K562 (cell line): ENCODE measurements around the gene LRRC4. TPM values are rescaled to one million over a fixed set of nuclear protein-coding genes. Genes with fewer than 3 reads are reported as not detected.

Experiments
- ADNP ChIP-seq: fragments of 200-800 bp; sonication (Bioruptor generic); IDR thresholded peaks from 2 replicates; pipeline ENCODE4 v1.6.1; 2016; ENCODE audit warnings: missing genetic modification characterization, missing compliant biosample characterization
- KAT7 ChIP-seq: sonication (generic); formaldehyde crosslinking; IDR thresholded peaks from 2 replicates; pipeline ENCODE4 v1.8.0; 2022; ENCODE audit warnings: missing genetic modification reagents, mild to moderate bottlenecking, borderline replicate concordance
- MYC ChIP-seq, 2 experiments: fragments of 250-450 bp in 1 of 2; sonication (Bioruptor Pico) in 1 of 2; IDR thresholded peaks; 2 replicates each; pipeline versions ENCODE4 v1.5.1 to v1.6.1; 2012 to 2021; ENCODE audit warnings: low read depth in 2 of 2, borderline replicate concordance in 1 of 2, improper control_type of control experiment in 1 of 2, low read length in 1 of 2, mild to moderate bottlenecking in 1 of 2, moderate library complexity in 1 of 2
- ZBTB11 ChIP-seq, 3 experiments: fragments of 200-800 bp in 1 of 3; fragments of 250-450 bp in 1 of 3; fragments of 450-650 bp in 1 of 3; sonication (Bioruptor Pico) in 1 of 3; sonication (Bioruptor generic) in 1 of 3; formaldehyde crosslinking in 1 of 3; IDR thresholded peaks; 2 replicates each; pipeline versions ENCODE4 v1.6.1 to v1.8.0; 2016 to 2022; ENCODE audit warnings: mild to moderate bottlenecking in 2 of 3, missing genetic modification characterization in 2 of 3, missing compliant biosample characterization in 1 of 3, moderate library complexity in 1 of 3
- polyA plus RNA-seq, 8 experiments: library from polyadenylated mRNA; depleted of rRNA in 4 of 8; stranded (reverse) in 5 of 8; unstranded in 3 of 8; fragments of >200 nt; fragmentation: Nextera tagmentation in 2 of 8; fragmentation: Illumina TruSeq in 1 of 8; extraction: Ambion mirVana in 2 of 8; extraction: Trizol in 1 of 8; gene quantifications; 2 replicates each; pipeline versions ENCODE4 v1.2.1 to v1.2.3, GENCODE V29; 2011 to 2014; ENCODE audit warnings: inconsistent platforms in 1 of 8, missing spikeins in 1 of 8
- total RNA-seq, 7 experiments: library from RNA; depleted of rRNA in 6 of 7; stranded (reverse); fragments of >200 nt in 6 of 7; fragmentation: Illumina TruSeq in 2 of 7; extraction: Trizol in 2 of 7; gene quantifications; 2 replicates each; pipeline versions ENCODE4 v1.2.1 to v1.2.3, GENCODE V29; 2011 to 2021; ENCODE audit warnings: low replicate concordance in 1 of 7

Gene LRRC4
- total and polyA plus RNA-seq, 9 of the 15 experiments (the other 6 are each of a cell fraction or from before 2014, with no cell fraction given), result 0.04 to 0.11 TPM; not detected in 7

- TF ChIP-seq ZBTB11 (CRISPR knock-in tag; IDR thresholded peaks at IDR 0.05), result no peak
- TF ChIP-seq ADNP (tag), result no peak
- TF ChIP-seq MYC (IDR thresholded peaks at IDR 0.05; ENCODE audit: low read depth, low read length), result no peak
- TF ChIP-seq MYC (CRISPR knock-in tag; IDR thresholded peaks at IDR 0.05; ENCODE audit: borderline replicate concordance, low read depth), result no peak
- no peak for TF ChIP-seq KAT7 (CRISPR knock-in tag)
These were observed 44.2 kb upstream of the LRRC4 start (continued) for GRCh38 chr7:128075242-128076095.
